Neural cell (in vitro differentiated cells): Measurements from ENCODE around the gene RFTN1.

Experiments used
- CTCF ChIP-seq: fragments of 450-650 bp; IDR thresholded peaks from 2 replicates; pipeline ENCODE4 v1.5.1; 2014; ENCODE audit warnings: antibody characterized with exemption, mild to moderate bottlenecking, moderate library complexity; ENCODE audit not compliant: poor library complexity, severe bottlenecking
- EZH2 ChIP-seq: fragments of 200-600, 300-800 bp; shearing (Covaris generic), sonication (generic); IDR thresholded peaks from 2 replicates; pipeline ENCODE4 v1.6.1; 2014; ENCODE audit warnings: antibody characterized with exemption, low read length, borderline replicate concordance, mild to moderate bottlenecking; ENCODE audit not compliant: insufficient read depth, poor library complexity, severe bottlenecking
- POLR2AphosphoS5 ChIP-seq: IDR thresholded peaks from 2 replicates; pipeline ENCODE4 v1.6.1; 2012

GRCh38 chr3:16338999-16339398 lies 174.5 kb downstream of the RFTN1 start:
- TF ChIP-seq POLR2AphosphoS5 (no peak), CTCF (no peak), EZH2 (no peak)
